Keratinocyte (primary cell): ENCODE data around the gene CCL17. TPM values are rescaled to one million over a fixed set of nuclear protein-coding genes. Genes with fewer than 3 reads are reported as not detected.
"Not testable (repeated sequence)": the region's sequence is repeated elsewhere in the genome, so short reads cannot be mapped to it uniquely, and the experiment has no call there.

ENCODE experiments used
- DNase-seq: peaks from one replicate; pipeline ENCODE4 v3.0.0-alpha.2; 2011; ENCODE audit warnings: low read depth, missing footprints, low spot score
- FAIRE-seq: peaks from 2 replicates; lab custom pipeline; 2011; peaks lifted over from hg19 to GRCh38; lab: Jason Lieb, UNC
- H2AFZ ChIP-seq: 2 replicates; pipeline ENCODE4 v1.6.0; 2012; ENCODE audit warnings: low read length, control low read depth, inconsistent platforms; ENCODE audit not compliant: control insufficient read depth
- H3K27ac ChIP-seq: 2 replicates; pipeline ENCODE4 v1.5.1; 2011; ENCODE audit warnings: low read length; ENCODE audit not compliant: control insufficient read depth, insufficient read depth
- H3K27me3 ChIP-seq: 3 replicates; pipeline ENCODE4 v1.6.0; 2011; ENCODE audit warnings: low read length; ENCODE audit not compliant: control insufficient read depth, insufficient read depth; ENCODE audit errors: extremely low read depth
- H3K36me3 ChIP-seq, 2 experiments: 2 replicates in 1 of 2; 3 replicates in 1 of 2; pipeline ENCODE4 v1.5.1; 2011; ENCODE audit warnings: low read length in 2 of 2, mild to moderate bottlenecking in 1 of 2; ENCODE audit not compliant: control insufficient read depth in 2 of 2, insufficient read depth in 2 of 2; ENCODE audit errors: extremely low read depth in 1 of 2
- H3K4me1 ChIP-seq: 3 replicates; pipeline ENCODE4 v1.5.1; 2011; ENCODE audit warnings: low read length; ENCODE audit not compliant: control insufficient read depth, insufficient read depth; ENCODE audit errors: extremely low read depth
- H3K4me2 ChIP-seq: 3 replicates; pipeline ENCODE4 v1.6.0; 2011; ENCODE audit warnings: low read depth, low read length; ENCODE audit not compliant: control insufficient read depth, insufficient read depth; ENCODE audit errors: extremely low read depth
- H3K4me3 ChIP-seq, 3 experiments: fragments of 200-600 bp in 1 of 3; sonication (generic) in 1 of 3; 2 replicates in 2 of 3; 3 replicates in 1 of 3; pipeline ENCODE4 v1.5.1; 2011 to 2016; ENCODE audit warnings: low read length in 3 of 3, mild to moderate bottlenecking in 3 of 3, control low read depth in 2 of 3, inconsistent platforms in 1 of 3, low read depth in 1 of 3, mixed read lengths in 1 of 3, mixed run types in 1 of 3, moderate library complexity in 1 of 3; ENCODE audit not compliant: control insufficient read depth in 2 of 3, insufficient read depth in 2 of 3; ENCODE audit errors: extremely low read depth in 1 of 3
- H3K79me2 ChIP-seq: 2 replicates; pipeline ENCODE4 v1.6.0; 2012; ENCODE audit warnings: low read length; ENCODE audit not compliant: control insufficient read depth, insufficient read depth
- H3K9ac ChIP-seq: 3 replicates; pipeline ENCODE4 v1.6.0; 2011; ENCODE audit warnings: low read length; ENCODE audit not compliant: control insufficient read depth, insufficient read depth; ENCODE audit errors: extremely low read depth
- H3K9me1 ChIP-seq: 3 replicates; pipeline ENCODE4 v1.6.0; 2011; ENCODE audit warnings: low read length; ENCODE audit not compliant: control insufficient read depth, insufficient read depth; ENCODE audit errors: extremely low read depth
- H3K9me3 ChIP-seq: 2 replicates; pipeline ENCODE4 v1.5.1; 2012; ENCODE audit warnings: low read depth, low read length; ENCODE audit not compliant: control insufficient read depth
- H4K20me1 ChIP-seq: 3 replicates; pipeline ENCODE4 v1.6.0; 2011; ENCODE audit warnings: low read length; ENCODE audit not compliant: control insufficient read depth, insufficient read depth; ENCODE audit errors: extremely low read depth
- CTCF ChIP-seq, 3 experiments: IDR thresholded peaks in 1 of 3; conservative IDR thresholded peaks in 1 of 3; optimal IDR thresholded peaks in 1 of 3; 2 replicates in 2 of 3; 3 replicates in 1 of 3; pipeline versions ENCODE3 to v1.5.1; 2011; ENCODE audit warnings: low read length in 3 of 3, mild to moderate bottlenecking in 3 of 3, moderate library complexity in 2 of 3, control low read depth in 1 of 3, inconsistent platforms in 1 of 3; ENCODE audit not compliant: insufficient read depth in 2 of 3; ENCODE audit errors: extremely low read depth in 1 of 3
- EZH2 ChIP-seq: IDR thresholded peaks from one replicate; pipeline ENCODE4 v1.6.1; 2012; ENCODE audit warnings: inconsistent platforms, mild to moderate bottlenecking, low read length, moderate library complexity
- dilution Hi-C: fragments of 300-500 bp; cut with MboI; formaldehyde crosslinking; loops from one replicate; pipeline ENCODE4 v1.7.0; 2020; ENCODE audit warnings: low sequenced_read_pairs; ENCODE audit not compliant: extremely low pct_ligation_motif_present
- polyA plus RNA-seq, 5 experiments: library from polyadenylated mRNA; depleted of rRNA in 3 of 5; stranded (reverse) in 3 of 5; stranded (forward) in 1 of 5; unstranded in 1 of 5; fragments of >200 nt; gene quantifications; 1 replicate in 1 of 5; 2 replicates in 3 of 5; 3 replicates in 1 of 5; pipeline versions ENCODE4 v1.2.1 to v1.2.3, GENCODE V29; 2011 to 2012; ENCODE audit warnings: missing spikeins in 2 of 5, low read depth in 1 of 5, low replicate concordance in 1 of 5

CCL17 gene
- polyA plus RNA-seq, 1 donor (not counting 4 experiments of a cell fraction or from before 2014, with no cell fraction given), result not detected

DNA sequence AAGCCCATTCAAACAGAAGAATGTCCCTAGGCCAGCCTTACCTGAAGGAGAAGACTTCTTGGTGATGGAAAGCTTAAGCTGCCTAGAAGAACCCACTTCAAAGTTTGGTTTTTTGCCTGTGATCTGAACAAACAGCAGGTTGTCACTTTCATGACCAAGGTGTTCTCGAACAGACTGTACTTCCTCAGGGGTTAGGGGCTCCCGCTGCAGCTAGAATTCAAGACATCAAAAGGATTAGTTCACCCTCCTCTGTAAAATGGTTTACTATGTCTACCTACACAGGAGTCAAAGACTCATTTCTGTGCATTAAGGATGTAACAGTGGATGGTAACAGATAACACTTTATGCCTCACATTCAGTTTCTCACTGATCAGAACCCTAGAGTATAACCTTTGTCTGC, 29.4 kb downstream of the CCL17 start:
- DNase-seq, result no peak
- no peak overlapping the region for H2AFZ ChIP-seq
- TF ChIP-seq CTCF (optimal IDR thresholded peaks at IDR 0.05 in 1 of 3, IDR thresholded peaks at IDR 0.05 in 1 of 3, conservative IDR thresholded peaks at IDR 0.05 in 1 of 3; ENCODE audit: extremely low read depth in 1 of 3, insufficient read depth in 2 of 3, low read length in 3 of 3), result no peak
- no peak for TF ChIP-seq EZH2
- peaks cover 37 to 39% of the 10 kb centered on the region in 2 experiments for H3K36me3 ChIP-seq
- H3K27ac ChIP-seq, result no peak overlapping the region
- H3K27me3 ChIP-seq, result no peaks in the 10 kb centered on the region
- no peak overlapping the region for H3K9ac ChIP-seq
- no peak overlapping the region for H3K4me3 ChIP-seq
- no peak overlapping the region for H3K4me2 ChIP-seq
- H3K9me3 ChIP-seq, result no peaks in the 10 kb centered on the region
- peak; percentile 41 for FAIRE-seq
- H3K4me1 ChIP-seq, result no peaks in the 10 kb centered on the region
- dilution Hi-C loops, result no loop called here
- no peaks in the 10 kb centered on the region for H3K79me2 ChIP-seq
- H4K20me1 ChIP-seq, result no peaks in the 10 kb centered on the region
- no peaks in the 10 kb centered on the region for H3K9me1 ChIP-seq

DNA sequence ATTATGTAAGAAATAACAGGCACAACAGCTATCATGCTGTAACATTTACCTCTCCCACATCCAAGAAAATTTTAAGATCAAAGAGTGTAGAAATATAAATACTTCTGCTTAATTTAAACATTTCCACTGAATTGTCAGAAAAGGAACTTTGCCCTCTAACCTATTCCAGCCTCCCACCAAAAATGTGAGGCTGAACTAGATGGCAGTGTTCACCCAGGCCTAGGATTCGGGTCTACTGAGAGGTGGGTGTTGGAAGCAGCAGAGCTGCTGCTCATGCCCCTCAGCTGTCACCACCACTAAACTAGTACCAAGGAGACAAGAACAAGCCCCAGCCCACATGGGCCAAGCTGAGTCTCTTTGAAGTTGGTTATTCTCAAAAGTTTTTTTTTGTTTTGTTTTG, 31.3 kb downstream of the CCL17 start:
- FAIRE-seq, result no peak
- Histone ChIP-seq H3K36me3 (peaks cover 33 to 41% of the 10 kb centered on the region in 2 experiments), H3K4me3 (no peak overlapping the region), H4K20me1 (no peaks in the 10 kb centered on the region), H3K4me2 (no peak overlapping the region), H3K9me3 (no peaks in the 10 kb centered on the region), H2AFZ (no peak overlapping the region), H3K27me3 (no peaks in the 10 kb centered on the region), H3K4me1 (no peaks in the 10 kb centered on the region), H3K9ac (no peak overlapping the region), H3K79me2 (peaks cover 4% of the 10 kb centered on the region), H3K27ac (no peak overlapping the region), H3K9me1 (no peaks in the 10 kb centered on the region)
- TF ChIP-seq CTCF (optimal IDR thresholded peaks at IDR 0.05 in 1 of 3, IDR thresholded peaks at IDR 0.05 in 1 of 3, conservative IDR thresholded peaks at IDR 0.05 in 1 of 3; ENCODE audit: extremely low read depth in 1 of 3, insufficient read depth in 2 of 3, low read length in 3 of 3) (no peak), EZH2 (no peak)
- dilution Hi-C loops, result no loop called here
- DNase-seq, result no peak

DNA sequence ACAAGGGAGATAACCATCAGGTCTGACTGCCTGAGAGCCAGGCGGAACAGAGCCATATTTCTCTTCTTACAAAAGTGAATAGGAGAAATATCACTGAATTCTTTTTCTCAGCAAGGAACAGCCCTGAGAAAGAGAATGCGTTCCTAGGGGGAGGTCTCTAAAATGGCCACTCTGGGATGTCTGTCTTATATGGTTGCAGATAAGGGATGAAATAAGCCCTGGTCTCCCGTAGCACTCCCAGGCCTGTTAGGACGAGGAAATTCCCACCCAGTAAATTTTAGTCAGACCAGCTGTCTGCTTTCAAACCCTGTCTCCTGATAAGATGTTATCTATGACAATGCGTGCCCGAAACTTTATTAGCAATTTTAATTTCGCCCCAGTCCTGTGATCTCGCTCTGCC, 35.4 kb downstream of the CCL17 start:
- H3K27me3 ChIP-seq, FAIRE-seq, dilution Hi-C loops, H3K27ac ChIP-seq, H3K9ac ChIP-seq, H3K9me1 ChIP-seq, DNase-seq, H2AFZ ChIP-seq, H3K4me3 ChIP-seq, H3K4me2 ChIP-seq, H3K9me3 ChIP-seq, H4K20me1 ChIP-seq, H3K4me1 ChIP-seq: not testable (repeated sequence)
- peaks cover 14 to 18% of the 10 kb centered on the region in 2 experiments for H3K36me3 ChIP-seq
- peaks cover 38% of the 10 kb centered on the region for H3K79me2 ChIP-seq

GRCh38 chr16:57440551-57440950, 36.0 kb downstream of the CCL17 start:
- H3K9me3 ChIP-seq, H3K4me2 ChIP-seq, FAIRE-seq, DNase-seq, H3K9ac ChIP-seq, H3K27ac ChIP-seq, H3K9me1 ChIP-seq, H3K27me3 ChIP-seq, H2AFZ ChIP-seq, H3K4me1 ChIP-seq, dilution Hi-C loops, H4K20me1 ChIP-seq, H3K4me3 ChIP-seq: not testable (repeated sequence)
- peaks cover 9 to 17% of the 10 kb centered on the region in 2 experiments for H3K36me3 ChIP-seq
- H3K79me2 ChIP-seq, result peaks cover 44% of the 10 kb centered on the region
